ENCODE measurements around the gene MVD. TPM values are rescaled to one million over a fixed set of nuclear protein-coding genes. Genes with fewer than 3 reads are reported as not detected.

MVD gene
- total and polyA plus RNA-seq, 2 of the 13 experiments (the other 11 are each of a cell fraction or from before 2014, with no cell fraction given): 28.1 to 187 TPM

GRCh38 chr16:88676502-88677242 is 13.8 kb upstream of the MVD start:
- no peak overlapping the region for H2AFZ ChIP-seq (ENCODE audit: low read length)
- no peak for ATAC-seq
- H3K4me1 ChIP-seq (ENCODE audit: insufficient read depth, low read length): peaks cover 30% of the 10 kb centered on the region
- POLR2A ChIA-PET: no interaction called here
- no peak overlapping the region for H3K9ac ChIP-seq (ENCODE audit: insufficient read depth, low read depth, low read length)
- peaks cover 5% of the 10 kb centered on the region; the same call in 1 of the 2 replicates for H4K20me1 ChIP-seq (ENCODE audit: insufficient read depth, low read length)
- peaks cover 5 to 15% of the 10 kb centered on the region in 2 experiments; a peak in 4 of 5 replicates for H3K27me3 ChIP-seq (ENCODE audit: control insufficient read depth in 1 of 2, insufficient read depth in 2 of 2, low read length in 2 of 2)
- CTCF ChIA-PET (ENCODE audit: low intra/inter-chr PET ratio, low total read pairs): no interaction called here
- no peak for DNase-seq (ENCODE audit: low spot score)
- intact Hi-C loops (cut with micrococcal nuclease; ENCODE audit: unreplicated experiment): no loop called here
- no peak overlapping the region for H3K27ac ChIP-seq (ENCODE audit: extremely low read length, insufficient read depth, low read length)
- H3K79me2 ChIP-seq (ENCODE audit: insufficient read depth, low read length): no peaks in the 10 kb centered on the region
- WGBS (ENCODE audit: low lambda C conversion rate): 86% methylated on average over 13 of the region's 22 CpGs
- no peak overlapping the region for H3K4me2 ChIP-seq (ENCODE audit: low read depth, low read length)
- in situ Hi-C loops (cut with HindIII; ENCODE audit: extremely low pct_ligation_motif_present, low pct_unique_long_range_greater_than_20kb): no loop called here
- no peak for FAIRE-seq
- H3K9me3 ChIP-seq (ENCODE audit: low read length): no peaks in the 10 kb centered on the region
- H3K36me3 ChIP-seq (replicated peaks in 1 of 2; ENCODE audit: control insufficient read depth in 1 of 2, insufficient read depth in 2 of 2, low read length in 2 of 2): no peaks in the 10 kb centered on the region; a peak in 1 of 5 replicates
- no peak overlapping the region for H3K4me3 ChIP-seq (replicated peaks in 1 of 3; ENCODE audit: insufficient read depth in 1 of 3, low read depth in 2 of 3, low read length in 3 of 3)
- BruUV-seq (replicated peaks): no TSS peak
- TF ChIP-seq, protein P1, sequence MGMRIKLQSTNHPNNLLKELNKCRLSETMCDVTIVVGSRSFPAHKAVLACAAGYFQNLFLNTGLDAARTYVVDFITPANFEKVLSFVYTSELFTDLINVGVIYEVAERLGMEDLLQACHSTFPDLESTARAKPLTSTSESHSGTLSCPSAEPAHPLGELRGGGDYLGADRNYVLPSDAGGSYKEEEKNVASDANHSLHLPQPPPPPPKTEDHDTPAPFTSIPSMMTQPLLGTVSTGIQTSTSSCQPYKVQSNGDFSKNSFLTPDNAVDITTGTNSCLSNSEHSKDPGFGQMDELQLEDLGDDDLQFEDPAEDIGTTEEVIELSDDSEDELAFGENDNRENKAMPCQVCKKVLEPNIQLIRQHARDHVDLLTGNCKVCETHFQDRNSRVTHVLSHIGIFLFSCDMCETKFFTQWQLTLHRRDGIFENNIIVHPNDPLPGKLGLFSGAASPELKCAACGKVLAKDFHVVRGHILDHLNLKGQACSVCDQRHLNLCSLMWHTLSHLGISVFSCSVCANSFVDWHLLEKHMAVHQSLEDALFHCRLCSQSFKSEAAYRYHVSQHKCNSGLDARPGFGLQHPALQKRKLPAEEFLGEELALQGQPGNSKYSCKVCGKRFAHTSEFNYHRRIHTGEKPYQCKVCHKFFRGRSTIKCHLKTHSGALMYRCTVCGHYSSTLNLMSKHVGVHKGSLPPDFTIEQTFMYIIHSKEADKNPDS (CRISPR knock-in tag; IDR thresholded peaks at IDR 0.05): no peak
- TF ChIP-seq ZFP1 (CRISPR knock-in tag; IDR thresholded peaks at IDR 0.05): no peak
- TF ChIP-seq KDM5B (CRISPR knock-in tag; IDR thresholded peaks at IDR 0.05; ENCODE audit: borderline replicate concordance): no peak
- 0 out of 2 replicates have a peak, but pooled peaks have one; percentile 15 for TF ChIP-seq ZNF230 (CRISPR knock-in tag; IDR thresholded peaks at IDR 0.05)
- no peak for TF ChIP-seq JARID2 (CRISPR knock-in tag; IDR thresholded peaks at IDR 0.05; ENCODE audit: insufficient replicate concordance)
- no peak for TF ChIP-seq ASH2L (IDR thresholded peaks at IDR 0.05; ENCODE audit: insufficient read length, low read depth, low read length)
- TF ChIP-seq ZBTB33 (CRISPR knock-in tag; IDR thresholded peaks at IDR 0.05): no peak
- TF ChIP-seq ZNF768 (CRISPR knock-in tag; IDR thresholded peaks at IDR 0.05): no peak
- TF ChIP-seq ZNF577 (CRISPR knock-in tag; IDR thresholded peaks at IDR 0.05; ENCODE audit: borderline replicate concordance, low read depth): no peak
- TF ChIP-seq ZNF570 (CRISPR knock-in tag; IDR thresholded peaks at IDR 0.05; ENCODE audit: borderline replicate concordance): no peak
- no peak for TF ChIP-seq BORCS8-MEF2B (CRISPR knock-in tag; IDR thresholded peaks at IDR 0.05)
- no peak for TF ChIP-seq SOX6 (IDR thresholded peaks at IDR 0.05)
- no peak for TF ChIP-seq SOX6 (CRISPR knock-in tag; IDR thresholded peaks at IDR 0.05)
- TF ChIP-seq ZNF790 (CRISPR knock-in tag; IDR thresholded peaks at IDR 0.05; ENCODE audit: borderline replicate concordance): 0 out of 2 replicates have a peak, but pooled peaks have one; percentile 52
- TF ChIP-seq ADNP (CRISPR knock-in tag; IDR thresholded peaks at IDR 0.05): no peak
- TF ChIP-seq BHLHE40 (IDR thresholded peaks at IDR 0.05; ENCODE audit: low read length): no peak
- no peak for TF ChIP-seq NFYB (CRISPR knock-in tag; IDR thresholded peaks at IDR 0.05)
- no peak for TF ChIP-seq ZNF703 (CRISPR knock-in tag; IDR thresholded peaks at IDR 0.05; ENCODE audit: borderline replicate concordance)
- 0 out of 2 replicates have a peak, but pooled peaks have one; percentile 36 for TF ChIP-seq ZC3H13 (CRISPR knock-in tag; IDR thresholded peaks at IDR 0.05)
- TF ChIP-seq POLR2A (IDR thresholded peaks at IDR 0.05; ENCODE audit: insufficient read depth in 1 of 2, low read depth in 2 of 2, low read length in 2 of 2): peak in 1 of 2 experiments; percentile 19; a peak in 1 of 4 replicates
- TF ChIP-seq, protein P2, sequence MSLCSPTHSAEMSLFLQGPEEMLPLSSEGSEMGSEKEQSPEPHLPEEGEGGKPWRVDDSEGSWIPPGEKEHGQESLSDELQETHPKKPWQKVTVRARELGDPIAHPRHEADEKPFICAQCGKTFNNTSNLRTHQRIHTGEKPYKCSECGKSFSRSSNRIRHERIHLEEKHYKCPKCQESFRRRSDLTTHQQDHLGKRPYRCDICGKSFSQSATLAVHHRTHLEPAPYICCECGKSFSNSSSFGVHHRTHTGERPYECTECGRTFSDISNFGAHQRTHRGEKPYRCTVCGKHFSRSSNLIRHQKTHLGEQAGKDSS (CRISPR knock-in tag; IDR thresholded peaks at IDR 0.05; ENCODE audit: borderline replicate concordance, low read depth): no peak

Data from HepG2 (cell line).